DOHH2 (cell line): ENCODE results near the gene UGT1A3.

ENCODE experiments used
- EZH2phosphoT487 ChIP-seq: fragments of 200-600 bp; sonication (generic); IDR thresholded peaks from 2 replicates; pipeline ENCODE4 v1.6.1; 2017; ENCODE audit warnings: borderline replicate concordance, mild to moderate bottlenecking, antibody characterized with exemption, low read length, moderate library complexity, mixed read lengths
- TF ChIP-seq, protein P1 (sequence below): fragments of 200-600 bp; sonication (generic); IDR thresholded peaks from one replicate; pipeline ENCODE4 v1.5.1; 2014; ENCODE audit warnings: antibody characterized with exemption, mild to moderate bottlenecking, low read depth, low read length; ENCODE audit not compliant: poor library complexity, severe bottlenecking

DNA sequence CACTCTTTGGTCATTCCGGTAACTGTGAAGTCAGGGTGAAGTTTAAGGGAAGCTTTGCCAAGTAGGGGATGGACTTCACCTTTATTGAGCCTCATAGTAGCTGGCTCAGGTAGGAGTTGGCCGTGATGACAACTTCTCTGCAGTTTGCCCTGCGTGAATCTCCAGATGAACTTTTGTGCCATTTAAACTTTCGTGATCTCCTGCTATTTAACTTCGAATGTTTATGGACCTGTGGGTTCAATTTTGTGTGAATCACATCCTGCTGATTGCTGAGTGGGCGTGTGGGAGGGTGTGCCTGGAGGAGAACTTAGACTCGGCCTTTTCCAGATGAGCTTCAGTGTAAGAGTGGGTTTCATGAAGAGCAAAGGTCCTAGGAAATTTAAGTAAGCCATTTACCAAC lies 35.4 kb downstream of the UGT1A3 start:
- no peak for TF ChIP-seq EZH2phosphoT487
- TF ChIP-seq, protein P1, sequence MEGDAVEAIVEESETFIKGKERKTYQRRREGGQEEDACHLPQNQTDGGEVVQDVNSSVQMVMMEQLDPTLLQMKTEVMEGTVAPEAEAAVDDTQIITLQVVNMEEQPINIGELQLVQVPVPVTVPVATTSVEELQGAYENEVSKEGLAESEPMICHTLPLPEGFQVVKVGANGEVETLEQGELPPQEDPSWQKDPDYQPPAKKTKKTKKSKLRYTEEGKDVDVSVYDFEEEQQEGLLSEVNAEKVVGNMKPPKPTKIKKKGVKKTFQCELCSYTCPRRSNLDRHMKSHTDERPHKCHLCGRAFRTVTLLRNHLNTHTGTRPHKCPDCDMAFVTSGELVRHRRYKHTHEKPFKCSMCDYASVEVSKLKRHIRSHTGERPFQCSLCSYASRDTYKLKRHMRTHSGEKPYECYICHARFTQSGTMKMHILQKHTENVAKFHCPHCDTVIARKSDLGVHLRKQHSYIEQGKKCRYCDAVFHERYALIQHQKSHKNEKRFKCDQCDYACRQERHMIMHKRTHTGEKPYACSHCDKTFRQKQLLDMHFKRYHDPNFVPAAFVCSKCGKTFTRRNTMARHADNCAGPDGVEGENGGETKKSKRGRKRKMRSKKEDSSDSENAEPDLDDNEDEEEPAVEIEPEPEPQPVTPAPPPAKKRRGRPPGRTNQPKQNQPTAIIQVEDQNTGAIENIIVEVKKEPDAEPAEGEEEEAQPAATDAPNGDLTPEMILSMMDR = no peak
